Umbilical cord (tissue), 2 donors: Measurements from ENCODE around the gene SNIP1. TPM values are rescaled to one million over a fixed set of nuclear protein-coding genes. Genes with fewer than 3 reads are reported as not detected.
"Not testable (repeated sequence)": the region's sequence is repeated elsewhere in the genome, so short reads cannot be mapped to it uniquely, and the experiment has no call there.

Experiments
- DNase-seq: peaks from one replicate; pipeline ENCODE4 v3.0.0-alpha.2; 2015; ENCODE audit warnings: low spot score
- total RNA-seq: library from RNA; depleted of rRNA; stranded (reverse); fragments of >200 nt; gene quantifications from one replicate; pipeline ENCODE4 v1.2.3, GENCODE V29; 2014; ENCODE audit warnings: low replicate concordance; ENCODE audit not compliant: insufficient read depth

Gene SNIP1
- total RNA-seq, 1 donor from 2014 or later = 11.1 TPM

GRCh38 chr1:37559080-37559479 is 5.0 kb upstream of the SNIP1 start:
- DNase-seq = no peak

- no peak for DNase-seq
Measured at GRCh38 chr1:37558411-37558810, 4.3 kb upstream of the SNIP1 start.

- no peak for DNase-seq
Measured at GRCh38 chr1:37557402-37557801, 3.3 kb upstream of the SNIP1 start.

GRCh38 chr1:37556712-37557196 is 2.7 kb upstream of the SNIP1 start, which contains the start of gene DNALI1:
Gene DNALI1 (plus strand): TSS chr1:37556940. CDS start chr1:37556995, 55 bp downstream.
- peak; percentile 86 for DNase-seq

GRCh38 chr1:37553598-37553926 is 531 bp downstream of the SNIP1 start:
- no peak for DNase-seq

DNA sequence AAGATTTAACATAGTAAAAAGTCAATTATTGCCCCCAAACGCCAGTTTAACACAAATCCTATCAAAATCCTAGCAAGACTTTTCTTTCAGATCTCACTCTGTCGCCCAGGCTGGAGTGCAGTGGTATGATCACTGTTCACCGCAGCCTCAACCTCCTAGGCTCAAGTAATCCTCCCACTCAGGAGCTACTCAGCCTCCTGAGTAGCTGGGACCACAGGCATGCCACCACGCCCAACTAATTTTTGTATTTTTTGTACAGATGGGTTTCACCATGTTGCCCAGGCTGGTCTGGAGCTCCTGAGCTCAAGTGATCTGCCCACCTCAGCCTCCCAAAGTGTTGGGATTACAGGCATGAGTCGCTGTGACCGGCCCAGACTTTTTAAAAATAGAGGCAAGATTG is 4.8 kb downstream of the SNIP1 start:
- no peak for DNase-seq

DNA sequence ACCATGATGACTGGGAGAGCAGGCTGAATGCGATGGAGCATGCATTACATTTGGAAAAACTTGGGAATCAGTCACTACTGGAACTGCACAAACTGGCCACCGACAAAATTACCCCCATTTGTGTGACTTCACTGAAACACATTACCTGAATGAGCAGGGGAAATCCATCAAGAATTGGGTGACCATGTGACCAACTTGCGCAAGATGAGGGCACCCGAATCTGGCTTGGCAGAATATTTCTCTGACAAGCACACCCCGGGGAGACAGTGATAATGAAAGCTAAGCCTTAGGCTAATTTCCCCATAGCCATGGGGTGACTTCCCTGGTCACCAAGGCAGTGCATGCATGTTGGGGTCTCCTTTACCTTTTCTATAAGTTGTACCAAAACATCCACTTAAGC is 9.1 kb downstream of the SNIP1 start:
- DNase-seq = no peak

DNA sequence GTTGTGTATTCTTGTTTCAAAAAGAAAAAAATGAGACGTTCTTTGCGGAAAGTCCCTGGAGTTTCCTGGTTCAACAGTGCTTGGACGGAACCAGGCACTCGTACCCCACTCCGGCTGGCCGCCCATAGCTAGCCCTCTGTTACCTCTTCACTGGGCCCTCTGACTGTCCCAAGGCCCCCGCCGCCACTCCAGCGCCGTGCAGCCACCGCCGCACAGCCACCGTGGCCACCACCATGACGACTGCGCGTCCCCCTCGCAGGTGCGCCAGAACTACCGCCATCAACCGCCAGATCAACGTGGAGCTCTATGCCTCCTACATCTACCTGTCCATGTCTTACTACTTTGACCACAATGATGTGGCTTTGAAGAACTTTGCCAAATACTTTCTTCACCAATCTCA is 9.6 kb downstream of the SNIP1 start:
- no peak for DNase-seq

DNA sequence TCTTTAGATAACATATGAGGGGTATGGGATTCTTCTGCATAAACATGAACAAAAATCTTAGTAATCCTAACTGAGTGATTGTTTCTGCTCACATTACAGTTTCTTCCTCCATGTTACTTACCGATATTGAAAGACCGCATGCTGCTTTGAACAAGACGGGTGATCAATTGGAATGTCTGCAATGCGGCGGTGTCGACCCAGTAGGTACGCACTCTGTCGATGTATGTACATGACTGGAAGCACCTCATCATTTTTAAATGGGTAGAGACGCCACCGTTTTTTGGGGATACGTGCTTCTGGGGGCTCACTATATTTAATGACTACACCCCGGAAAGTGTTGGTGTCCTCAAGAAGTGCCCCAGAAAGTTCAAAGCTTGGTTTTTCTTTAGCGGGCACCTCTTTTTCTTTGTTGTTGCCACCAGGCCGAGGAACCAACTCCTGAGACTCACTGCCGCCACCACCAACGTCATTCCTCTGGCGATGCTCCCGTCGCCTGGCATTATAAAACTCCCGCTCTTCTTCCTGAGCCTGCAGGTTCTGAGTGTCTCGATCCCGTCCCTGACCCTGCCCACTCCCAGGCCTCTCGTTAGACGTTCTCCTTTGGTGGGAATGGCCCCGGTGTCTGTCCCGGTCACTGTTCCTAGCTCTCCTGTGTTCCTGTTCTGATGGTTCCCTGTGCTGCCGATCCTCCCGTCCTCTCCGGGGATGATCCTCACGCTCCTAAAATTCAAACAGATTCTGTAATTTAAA is 13.9 kb downstream of the SNIP1 start:
- no peak for DNase-seq

DNA sequence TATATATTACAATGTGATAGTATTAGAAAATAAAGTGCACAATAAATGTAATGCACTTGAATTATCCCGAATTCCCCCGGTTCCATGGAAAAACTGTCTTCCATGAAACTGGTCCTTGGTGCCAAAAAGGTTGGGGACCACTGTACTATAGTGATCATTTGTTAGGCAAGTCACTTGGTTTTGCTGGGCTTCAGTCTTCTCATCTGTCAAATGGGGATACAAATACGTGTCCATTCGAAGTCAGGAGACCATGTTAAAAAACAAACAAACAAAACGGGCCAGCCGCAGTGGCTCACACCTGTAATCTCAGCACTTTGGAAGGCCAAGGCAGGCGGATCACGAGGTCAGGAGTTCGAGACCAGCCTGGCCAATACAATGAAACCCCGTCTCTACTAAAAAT is 14.9 kb downstream of the SNIP1 start:
- not testable (repeated sequence) for DNase-seq

GRCh38 chr1:37537378-37537777 is 16.7 kb downstream of the SNIP1 start:
- DNase-seq = no peak

GRCh38 chr1:37533317-37534093 is 20.6 kb downstream of the SNIP1 start:
- DNase-seq = no peak

DNA sequence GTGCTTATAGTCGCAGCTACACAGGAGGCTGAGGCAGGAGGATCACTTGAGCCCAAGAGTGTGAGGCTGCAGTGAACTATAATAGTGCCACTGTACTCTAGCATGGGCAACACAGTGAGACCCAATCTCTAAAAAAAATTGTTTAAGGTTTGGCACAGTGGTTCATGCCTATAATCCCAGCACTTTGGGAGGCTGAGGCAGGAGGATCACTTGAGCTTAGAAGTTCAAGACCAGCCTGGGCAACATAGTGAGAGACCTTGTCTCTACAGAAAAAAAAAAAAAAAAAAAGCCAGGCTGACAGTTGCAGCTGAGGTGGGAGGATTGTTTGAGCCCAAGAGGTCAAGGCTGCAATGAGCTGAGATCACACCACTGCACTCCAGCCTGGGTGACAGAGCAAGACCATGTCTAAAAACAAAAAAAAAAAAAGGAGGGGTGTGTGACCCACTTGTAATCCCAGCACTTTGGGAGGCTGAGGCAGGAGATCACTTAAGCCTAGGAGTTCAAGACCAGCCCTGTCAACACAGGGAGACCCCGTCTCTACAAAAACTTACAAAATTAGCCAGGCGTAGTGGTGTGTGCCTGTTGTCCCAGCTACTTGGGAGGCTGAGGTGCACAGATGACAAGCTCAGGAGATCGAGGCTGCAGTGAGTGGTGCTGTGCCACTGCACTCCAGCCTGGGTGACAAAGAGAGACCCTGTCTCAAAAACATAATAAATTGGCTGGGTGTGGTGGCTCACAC is 21.5 kb downstream of the SNIP1 start:
- not testable (repeated sequence) for DNase-seq

DNA sequence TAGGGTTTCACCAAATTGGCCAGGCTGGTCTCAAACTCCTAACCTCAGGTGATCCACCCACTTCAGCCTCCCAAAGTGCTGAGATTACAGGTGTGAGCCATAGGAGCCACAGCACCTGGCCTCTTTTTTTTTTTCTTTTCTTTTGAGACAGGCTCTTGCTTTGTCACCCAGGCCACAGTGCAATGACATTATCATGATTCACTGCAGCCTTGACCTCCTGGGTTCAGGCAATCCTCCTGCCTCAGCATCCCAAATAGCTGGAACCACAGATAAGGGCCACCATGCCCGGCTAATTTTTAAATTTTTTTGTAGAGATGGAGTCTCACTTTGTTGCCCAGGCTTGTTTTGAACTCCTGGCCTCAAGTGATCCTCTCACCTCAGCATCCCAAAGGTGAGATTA is 24.2 kb downstream of the SNIP1 start:
- not testable (repeated sequence) for DNase-seq

DNA sequence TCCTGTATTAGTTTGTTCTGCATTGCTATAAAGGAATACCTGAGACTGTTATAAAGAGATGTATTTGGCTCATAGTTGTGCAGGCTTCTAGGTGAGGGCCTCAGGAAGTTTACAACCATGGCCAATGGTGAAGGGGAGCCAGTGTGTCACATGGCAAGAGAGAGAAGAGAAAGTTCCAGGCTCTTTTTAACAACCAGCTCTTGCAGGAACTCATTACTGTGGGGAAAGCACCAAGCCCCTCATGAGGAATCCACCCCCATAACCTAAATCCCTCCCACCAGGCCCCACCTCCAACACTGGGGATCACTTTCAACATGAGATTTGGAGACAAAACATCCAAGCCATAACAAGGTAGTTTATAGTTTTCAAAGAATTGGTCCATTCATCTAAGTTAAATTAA is 34.5 kb downstream of the SNIP1 start:
- DNase-seq = no peak

- not testable (repeated sequence) for DNase-seq
Measured at GRCh38 chr1:37518929-37519328, 35.2 kb downstream of the SNIP1 start.

DNA sequence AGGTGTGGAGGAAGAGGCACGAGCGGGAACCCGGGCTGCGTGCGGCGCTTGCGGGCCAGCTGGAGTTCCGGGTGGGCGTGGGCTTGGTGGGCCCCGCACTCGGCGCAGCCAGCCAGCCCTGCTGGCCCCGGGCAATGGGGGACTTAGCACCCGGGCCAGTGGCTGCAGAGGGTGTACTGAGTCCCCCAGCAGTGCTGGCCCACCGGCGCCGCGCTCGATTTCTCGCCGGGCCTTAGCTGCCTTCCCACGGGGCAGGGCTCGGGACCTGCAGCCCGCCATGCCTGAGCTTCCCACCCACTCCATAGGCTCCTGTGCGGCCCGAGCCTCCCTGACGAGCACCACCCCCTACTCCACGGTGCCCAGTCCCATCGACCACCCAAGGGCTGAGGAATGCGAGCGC is 35.9 kb downstream of the SNIP1 start:
- DNase-seq = not testable (repeated sequence)

DNA sequence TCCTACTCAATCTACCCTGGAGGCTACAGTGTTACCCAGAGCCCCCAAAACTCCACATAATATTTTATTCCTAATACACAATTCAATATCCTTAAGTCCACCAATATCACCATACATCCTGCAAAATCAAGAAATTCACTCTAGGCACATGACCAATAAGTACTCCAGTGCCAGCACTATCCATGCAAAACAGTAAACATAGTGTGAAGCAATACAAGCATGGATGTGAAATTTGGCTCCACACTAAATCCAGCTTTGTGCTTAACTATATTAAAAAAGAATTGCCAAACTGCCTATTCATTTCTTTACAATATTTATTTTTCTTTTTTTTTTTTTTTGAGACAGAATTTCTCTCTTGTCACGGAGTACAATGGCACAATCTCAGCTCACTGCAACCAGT is 36.5 kb downstream of the SNIP1 start:
- no peak for DNase-seq

DNA sequence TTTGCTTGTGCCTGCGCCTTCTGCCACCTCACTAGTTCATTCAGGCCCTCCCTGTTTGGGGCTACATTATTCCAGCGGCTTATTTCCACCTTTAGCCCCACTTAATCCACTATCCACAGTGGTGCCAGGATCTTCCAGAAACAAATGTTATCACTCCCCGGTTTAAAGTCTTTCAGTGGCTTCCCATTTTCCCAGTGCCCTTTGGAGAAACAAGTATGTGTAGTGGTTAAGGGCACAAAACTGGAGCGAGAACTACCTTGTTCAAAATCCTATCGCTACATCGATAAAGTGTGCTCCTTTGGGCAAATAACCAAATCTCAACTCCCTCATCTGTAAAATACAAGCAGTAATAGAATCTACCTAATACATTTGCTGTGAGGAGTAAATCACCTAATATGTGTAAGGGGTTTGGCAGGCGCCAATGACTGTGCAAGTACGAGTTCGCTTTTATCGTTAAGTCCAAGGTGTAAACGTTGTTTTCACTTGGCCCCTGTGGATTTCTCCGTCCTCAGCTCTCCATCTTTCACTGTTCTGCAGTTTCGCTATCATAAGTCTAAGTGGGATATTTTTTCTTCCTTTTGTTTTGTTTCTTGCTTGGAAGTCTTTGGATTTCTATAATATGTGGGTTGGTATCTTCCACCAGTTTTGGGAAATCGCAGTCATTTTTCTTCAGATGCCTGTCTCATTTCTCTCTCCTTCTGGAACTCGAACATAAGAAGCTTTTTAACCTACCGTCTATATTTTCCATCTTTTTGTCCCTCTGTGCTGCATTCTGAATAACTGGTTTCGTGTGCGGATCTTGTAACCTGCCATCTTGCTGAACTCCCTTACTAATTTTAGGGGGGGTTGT is 38.7 kb downstream of the SNIP1 start:
- DNase-seq = no peak

DNA sequence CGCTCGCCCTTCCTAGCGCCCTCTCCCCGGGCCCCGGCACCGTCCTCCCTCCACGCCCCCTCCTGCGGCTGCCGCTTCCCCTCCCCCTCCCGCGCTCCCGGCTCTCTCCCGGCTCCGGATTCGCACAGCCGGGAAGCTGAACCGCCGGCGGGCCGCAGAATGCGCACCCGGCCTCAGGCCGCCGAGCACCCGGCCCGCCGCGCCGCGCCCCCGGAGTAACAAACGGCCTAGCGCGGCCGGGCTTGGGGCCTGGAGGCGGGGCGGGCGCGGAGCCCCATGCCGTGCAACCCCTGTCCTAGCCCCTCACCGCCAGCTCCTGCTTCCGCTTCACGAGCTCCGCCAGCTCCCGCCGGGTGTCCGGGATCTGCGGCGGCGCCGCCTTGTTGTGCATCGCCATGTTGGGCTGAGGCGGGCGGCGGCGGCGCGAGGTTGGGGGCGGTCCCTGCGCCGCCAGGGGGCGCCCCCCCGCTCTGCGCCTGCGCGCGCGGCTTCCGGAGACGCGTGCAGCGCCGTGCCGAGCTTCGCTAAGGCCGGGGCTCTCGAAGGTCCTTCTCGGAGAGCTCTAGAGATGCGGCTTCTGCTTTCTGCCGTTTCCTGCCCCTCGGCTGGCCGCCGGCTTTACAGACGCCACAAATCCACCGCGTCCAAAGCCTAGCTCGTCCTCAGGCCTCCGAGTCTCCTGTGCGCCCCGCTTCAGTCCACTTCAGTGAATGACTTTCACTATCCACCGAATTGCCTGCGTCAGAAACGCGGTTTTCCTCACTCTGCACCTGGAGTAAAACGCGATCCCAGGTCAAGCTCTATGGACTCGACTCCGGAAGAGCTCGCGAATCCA is 39.5 kb downstream of the SNIP1 start, which contains the start of gene MEAF6:
Gene MEAF6 (minus strand): TSS at position 417 of the 835 bp plus-strand sequence. CDS start 20 bp downstream, at position 397.
- peak; percentile 88 for DNase-seq
